WI38 (cell line): ENCODE data around the gene PIP5K1C.

Source experiments
- H3K4me3 ChIP-seq: 2 replicates; pipeline ENCODE4 v1.5.1; 2011; ENCODE audit warnings: low read depth, mild to moderate bottlenecking, control low read depth, low read length
- TF ChIP-seq, protein P1 (sequence below): IDR thresholded peaks from 2 replicates; pipeline ENCODE4 v1.5.1; 2012; ENCODE audit warnings: low read depth, mild to moderate bottlenecking, control low read depth, low read length

PIP5K1C gene

DNA sequence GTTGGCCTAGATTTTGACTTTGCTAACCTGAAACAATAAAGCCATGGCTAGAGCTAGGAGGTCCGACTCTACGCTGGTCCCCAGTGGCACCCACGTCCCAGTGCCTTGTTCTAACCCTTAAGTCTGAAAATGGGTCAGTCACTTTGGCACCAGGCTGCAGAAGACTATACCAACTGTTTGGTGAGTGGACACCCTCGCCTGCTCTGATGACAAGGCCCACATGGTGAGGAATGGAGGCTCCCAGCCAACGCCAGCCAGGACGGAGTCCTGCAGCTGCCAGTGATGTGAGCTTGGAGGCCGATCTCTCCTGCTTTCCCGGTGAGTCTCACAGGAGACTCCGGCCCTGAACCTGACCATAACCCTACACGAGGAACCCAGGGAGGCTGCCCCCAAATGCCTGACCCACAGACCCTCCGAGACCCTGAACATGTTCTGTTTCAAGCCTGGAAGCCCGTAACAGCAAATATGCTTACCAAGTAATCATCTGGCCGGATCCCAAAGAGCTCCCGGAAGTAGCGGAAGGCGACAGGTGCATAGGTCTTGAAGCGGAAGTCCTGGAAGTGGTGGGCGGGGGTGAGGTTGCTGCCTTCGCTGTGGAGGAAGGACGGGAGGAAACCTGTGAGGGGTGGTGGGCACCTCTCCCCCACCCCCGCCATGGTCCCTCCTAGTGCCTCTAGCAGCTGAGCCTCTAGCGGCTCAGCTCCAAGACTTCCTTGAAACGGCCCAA, 39.6 kb downstream of the PIP5K1C start:
- TF ChIP-seq, protein P1, sequence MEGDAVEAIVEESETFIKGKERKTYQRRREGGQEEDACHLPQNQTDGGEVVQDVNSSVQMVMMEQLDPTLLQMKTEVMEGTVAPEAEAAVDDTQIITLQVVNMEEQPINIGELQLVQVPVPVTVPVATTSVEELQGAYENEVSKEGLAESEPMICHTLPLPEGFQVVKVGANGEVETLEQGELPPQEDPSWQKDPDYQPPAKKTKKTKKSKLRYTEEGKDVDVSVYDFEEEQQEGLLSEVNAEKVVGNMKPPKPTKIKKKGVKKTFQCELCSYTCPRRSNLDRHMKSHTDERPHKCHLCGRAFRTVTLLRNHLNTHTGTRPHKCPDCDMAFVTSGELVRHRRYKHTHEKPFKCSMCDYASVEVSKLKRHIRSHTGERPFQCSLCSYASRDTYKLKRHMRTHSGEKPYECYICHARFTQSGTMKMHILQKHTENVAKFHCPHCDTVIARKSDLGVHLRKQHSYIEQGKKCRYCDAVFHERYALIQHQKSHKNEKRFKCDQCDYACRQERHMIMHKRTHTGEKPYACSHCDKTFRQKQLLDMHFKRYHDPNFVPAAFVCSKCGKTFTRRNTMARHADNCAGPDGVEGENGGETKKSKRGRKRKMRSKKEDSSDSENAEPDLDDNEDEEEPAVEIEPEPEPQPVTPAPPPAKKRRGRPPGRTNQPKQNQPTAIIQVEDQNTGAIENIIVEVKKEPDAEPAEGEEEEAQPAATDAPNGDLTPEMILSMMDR, result no peak
- H3K4me3 ChIP-seq, result no peak overlapping the region

DNA sequence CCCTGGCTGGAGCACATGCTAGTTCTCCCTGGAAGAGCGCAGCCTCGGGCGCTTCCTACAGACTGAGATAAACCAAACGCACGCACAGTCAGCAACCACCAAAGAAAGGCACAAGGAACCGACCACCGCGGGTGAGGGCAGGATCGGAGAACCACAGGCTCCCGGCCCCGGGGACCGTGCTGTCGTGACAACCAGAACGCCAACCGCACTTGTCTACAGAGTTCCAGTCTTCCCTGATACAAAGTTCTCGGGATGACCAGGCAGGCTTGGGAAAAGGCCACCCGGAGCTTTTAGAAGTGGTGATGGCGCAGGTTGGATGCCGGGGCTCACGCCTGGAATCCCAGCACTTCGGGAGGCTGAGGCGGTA, 40.5 kb downstream of the PIP5K1C start:
- TF ChIP-seq, protein P1, result no peak
- H3K4me3 ChIP-seq, result no peak overlapping the region

DNA sequence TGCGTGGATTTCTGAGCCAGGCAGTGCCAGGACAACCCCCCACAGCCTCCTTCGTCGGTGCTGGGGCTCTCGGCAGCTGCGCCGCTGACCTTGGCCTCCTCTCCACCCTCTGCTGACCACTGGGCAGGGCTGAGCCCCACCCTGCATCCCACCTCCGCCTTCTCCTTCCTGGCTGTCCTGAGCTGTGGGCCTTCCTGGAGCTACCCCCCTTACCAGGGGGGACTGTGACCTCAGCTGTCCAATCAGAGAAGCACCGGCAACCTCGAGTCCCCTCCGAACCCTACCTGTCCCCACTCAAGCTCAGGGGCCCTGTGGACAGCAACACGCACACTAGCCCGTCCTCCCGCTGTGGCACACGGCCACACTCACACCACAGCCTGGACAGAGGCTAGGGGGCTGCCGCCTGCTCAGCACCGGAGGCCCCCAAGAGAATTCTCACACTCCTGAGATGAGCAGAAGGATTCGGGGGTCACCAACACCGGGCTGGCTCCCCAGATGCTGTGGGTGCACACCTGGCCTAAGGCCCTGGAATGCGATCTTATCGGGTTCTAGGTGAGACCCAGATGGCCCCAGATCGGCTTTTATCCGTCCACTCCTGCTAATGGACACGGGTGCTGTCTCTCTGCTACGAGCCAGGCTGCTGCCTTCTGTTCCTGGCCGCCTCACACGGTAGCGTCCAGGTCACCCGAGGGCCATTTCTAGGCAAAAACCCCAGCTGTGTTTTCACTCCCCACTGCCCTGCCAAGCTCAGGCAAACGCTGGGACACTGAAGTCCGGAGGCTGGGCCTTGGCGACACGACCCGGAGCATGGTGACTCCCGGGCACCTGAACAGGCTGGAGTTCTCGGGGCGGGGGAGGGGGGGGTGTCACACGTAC, 41.2 kb downstream of the PIP5K1C start:
- no peak overlapping the region for H3K4me3 ChIP-seq
- TF ChIP-seq, protein P1, result no peak

DNA sequence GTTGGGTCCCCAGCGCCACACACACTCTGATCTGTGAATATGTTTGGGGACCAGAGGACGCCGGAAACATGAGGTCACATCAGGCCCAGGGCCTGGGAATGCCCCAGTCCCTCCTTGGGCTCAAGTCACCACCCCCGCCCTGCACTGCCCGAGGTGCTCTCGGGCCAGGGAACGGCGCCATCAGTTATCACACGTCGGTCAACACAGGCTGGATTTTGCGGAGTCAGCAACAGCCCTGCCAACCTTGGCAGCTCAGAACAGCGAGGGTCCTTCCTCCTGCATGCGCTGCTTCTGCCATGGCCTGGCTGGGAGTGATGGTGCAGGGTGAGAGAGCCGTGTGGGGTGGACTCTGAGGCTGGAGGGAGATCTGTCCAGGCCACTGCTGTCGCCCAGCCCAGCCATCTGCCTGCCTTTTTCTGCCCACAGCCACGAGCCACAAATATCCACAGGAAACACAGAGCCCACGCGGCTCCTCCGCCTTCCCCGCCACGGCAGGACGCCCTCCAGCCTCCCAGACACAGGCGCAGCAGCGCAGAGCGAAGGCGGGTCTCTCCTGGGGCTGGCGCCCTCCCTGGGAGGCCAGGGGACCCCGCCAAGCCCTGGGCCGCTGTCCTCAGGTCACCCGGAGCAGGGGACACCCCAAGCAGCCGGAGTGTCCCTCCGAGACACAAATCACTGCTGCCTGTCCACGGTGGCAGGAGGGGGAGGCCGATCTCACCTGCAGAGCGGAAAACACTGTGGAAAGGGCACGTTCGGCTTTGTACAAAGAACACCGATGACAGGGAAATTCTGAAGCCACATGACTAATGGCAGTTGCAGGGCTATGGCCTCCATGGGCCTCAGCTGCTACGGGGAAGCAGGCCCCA, 42.0 kb downstream of the PIP5K1C start:
- TF ChIP-seq, protein P1, result no peak
- no peak overlapping the region for H3K4me3 ChIP-seq

DNA sequence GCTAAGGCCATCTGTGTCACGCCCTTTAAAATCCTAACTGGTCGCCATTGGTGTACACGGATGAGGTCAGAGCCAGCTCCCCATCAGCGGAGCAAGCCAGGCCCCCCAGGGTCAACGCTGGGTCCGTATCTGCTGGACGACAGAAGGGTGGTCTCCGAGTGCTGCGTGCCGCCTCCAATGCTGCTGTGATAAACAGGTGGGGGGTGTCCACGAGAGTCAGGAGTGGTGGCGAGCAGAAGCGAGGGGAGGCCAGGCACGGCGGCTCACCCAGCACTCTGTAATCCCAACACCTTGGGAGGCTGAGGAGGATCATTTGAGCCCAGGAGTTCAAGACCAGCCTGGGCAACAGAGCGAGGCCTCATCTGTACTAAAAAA, 42.9 kb downstream of the PIP5K1C start:
- no peak overlapping the region for H3K4me3 ChIP-seq
- TF ChIP-seq, protein P1, result no peak

DNA sequence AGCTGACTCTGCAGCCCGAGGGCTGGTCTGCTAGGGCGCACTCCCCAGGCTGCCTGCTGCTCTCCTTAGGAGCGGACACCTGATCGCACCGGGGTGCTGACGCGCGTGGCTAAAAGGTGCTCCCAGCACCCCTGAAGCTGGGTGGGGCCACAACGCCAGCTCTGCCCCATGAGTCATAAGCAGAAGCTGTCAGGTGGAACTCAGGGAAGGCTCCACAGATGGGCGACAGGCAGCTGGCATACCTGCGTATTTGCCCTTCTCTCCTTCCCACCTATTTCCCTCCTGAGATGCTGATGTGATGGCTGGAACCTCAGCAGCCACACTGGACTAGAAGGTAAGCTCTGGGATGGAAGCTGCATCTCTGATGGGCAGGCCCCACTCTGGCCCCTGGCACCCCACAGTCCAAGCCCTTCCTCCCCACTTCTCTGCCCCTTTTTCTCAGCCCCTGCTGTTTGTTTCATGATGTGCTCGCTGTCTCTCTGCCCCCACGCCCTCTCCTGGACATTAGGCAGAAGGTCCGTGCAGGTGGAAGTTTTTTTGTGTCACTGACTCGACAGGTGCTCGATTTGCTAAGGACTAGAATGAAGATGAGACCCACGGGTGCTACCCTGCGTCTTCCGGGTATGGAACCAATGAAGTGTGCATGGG, 43.4 kb downstream of the PIP5K1C start:
- TF ChIP-seq, protein P1, result no peak
- no peak overlapping the region for H3K4me3 ChIP-seq
